Activated CD8-positive, alpha-beta memory T cell treated with anti-CD3 and anti-CD28 coated beads for 4 hours (primary cell): ENCODE data around the gene UNC13C.

Experiments used
- DNase-seq, 2 donors: peaks; one replicate each; pipeline ENCODE4 v3.0.0-alpha.2; 2020; ENCODE audit warnings: low read depth in 2 of 2

Gene UNC13C

GRCh38 chr15:54567408-54568035 lies 589.3 kb downstream of the UNC13C start:
- DNase-seq, result no peak

- no peak for DNase-seq
Measured at GRCh38 chr15:54568381-54568780, 590.1 kb downstream of the UNC13C start.

DNA sequence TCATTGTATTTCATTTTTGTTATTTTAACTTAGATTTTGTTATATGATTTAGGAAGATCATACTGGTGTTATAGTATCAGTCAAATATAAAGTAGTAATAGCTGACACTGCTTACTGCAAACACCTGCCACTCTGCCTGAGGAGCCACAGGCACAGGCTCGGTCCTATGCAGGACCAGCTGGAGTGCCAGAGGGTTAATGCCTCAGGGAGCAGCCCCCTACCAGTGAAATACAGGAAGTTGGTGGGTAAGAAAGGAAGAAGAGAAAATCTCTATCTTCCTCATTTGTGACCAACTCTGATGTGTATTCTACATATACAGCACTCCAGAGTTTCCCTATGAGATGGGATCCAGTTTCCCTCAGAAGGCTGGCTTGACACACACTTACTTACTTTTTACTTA lies 593.3 kb downstream of the UNC13C start:
- no peak for DNase-seq

DNA sequence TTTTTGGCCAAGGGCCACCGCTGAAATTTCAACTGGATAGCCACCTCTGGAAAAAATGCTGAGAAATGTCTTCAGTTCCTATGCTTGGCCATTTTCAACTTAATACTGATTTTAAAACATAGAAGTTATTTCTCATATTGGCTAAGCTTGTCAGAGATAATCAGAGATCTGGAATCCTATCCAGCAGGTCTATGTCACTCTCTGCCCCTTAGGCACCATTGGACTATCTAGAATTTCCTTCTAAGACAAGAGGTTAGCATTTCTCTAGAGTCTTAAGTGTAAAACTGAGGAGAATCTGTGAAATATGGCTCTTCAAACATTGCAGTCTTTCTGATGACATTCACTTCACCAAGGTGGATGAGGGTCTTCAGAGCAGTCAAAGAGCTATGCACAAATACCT lies 597.3 kb downstream of the UNC13C start:
- DNase-seq, result no peak

- DNase-seq, result no peak
Measured at GRCh38 chr15:54576298-54576935, 598.2 kb downstream of the UNC13C start.

- DNase-seq, result no peak
Measured at GRCh38 chr15:54577476-54578250, 599.4 kb downstream of the UNC13C start.

GRCh38 chr15:54579855-54580254 lies 601.6 kb downstream of the UNC13C start:
- no peak for DNase-seq

DNA sequence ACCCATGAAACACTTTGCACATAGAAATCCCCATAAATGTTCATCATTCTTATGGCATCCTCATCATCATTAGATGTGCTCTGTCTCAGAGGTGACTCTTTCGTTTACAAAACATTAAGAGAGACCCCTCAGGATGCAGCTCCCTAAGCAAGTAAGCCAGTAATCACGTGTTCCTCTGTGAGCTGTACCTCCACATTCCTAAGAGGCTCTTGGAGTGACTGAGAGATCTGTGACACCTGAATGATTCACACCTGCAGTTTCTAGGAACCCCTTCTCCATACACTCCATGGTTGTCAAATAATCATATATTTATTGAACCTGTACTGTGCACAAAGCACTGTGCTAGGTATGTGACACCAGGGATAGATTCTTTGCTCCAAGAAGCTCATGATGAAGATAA lies 602.4 kb downstream of the UNC13C start:
- DNase-seq, result no peak

GRCh38 chr15:54582863-54583643 lies 604.8 kb downstream of the UNC13C start:
- DNase-seq, result no peak

- DNase-seq, result no peak
Measured at GRCh38 chr15:54585063-54585462, 606.8 kb downstream of the UNC13C start.

DNA sequence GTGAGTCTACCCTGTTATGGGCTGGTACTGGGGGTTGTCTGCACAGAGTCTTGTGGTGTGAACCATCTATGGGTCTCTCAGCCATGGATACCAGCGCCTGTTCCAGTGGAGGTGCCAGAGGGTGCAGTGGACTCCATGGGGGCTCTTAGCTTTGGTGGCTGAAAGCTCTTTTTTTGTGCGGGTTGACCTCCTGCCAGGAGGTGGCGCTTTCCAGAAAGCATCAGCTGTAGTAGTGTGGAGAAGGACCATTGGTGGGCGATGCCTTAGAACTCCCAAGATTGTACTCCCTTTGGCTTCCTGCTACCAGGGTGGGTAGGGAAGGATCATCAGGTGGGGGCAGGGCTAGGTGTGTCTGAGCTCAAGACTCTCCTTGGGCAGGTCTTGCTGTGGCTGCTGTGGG lies 615.9 kb downstream of the UNC13C start:
- DNase-seq, result no peak

GRCh38 chr15:54599386-54599785 lies 621.1 kb downstream of the UNC13C start:
- DNase-seq, result no peak

GRCh38 chr15:54605043-54605442 lies 626.8 kb downstream of the UNC13C start:
- DNase-seq, result no peak

- DNase-seq, result no peak
Measured at GRCh38 chr15:54605556-54605955, 627.3 kb downstream of the UNC13C start.

GRCh38 chr15:54608876-54609835 lies 630.9 kb downstream of the UNC13C start:
- no peak for DNase-seq

GRCh38 chr15:54618120-54618519 lies 639.9 kb downstream of the UNC13C start:
- no peak for DNase-seq

DNA sequence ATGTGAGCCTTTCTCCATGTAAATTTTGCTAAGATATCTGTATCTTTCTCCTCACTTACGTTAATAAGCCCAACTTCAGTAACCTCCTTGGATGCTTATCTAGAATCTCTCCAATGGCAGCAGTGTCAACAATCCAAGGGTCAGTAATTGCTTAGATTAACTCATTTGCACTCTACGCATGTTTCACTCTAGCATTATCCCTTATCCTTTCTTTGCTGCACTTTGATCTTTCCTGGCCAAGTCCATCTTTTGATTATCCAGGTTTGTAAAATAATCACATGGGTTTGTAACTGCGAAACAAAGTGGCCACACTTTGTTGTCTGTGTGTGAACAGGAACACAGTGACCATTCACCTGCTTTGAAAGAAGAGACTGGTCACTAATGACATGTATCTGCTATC lies 640.9 kb downstream of the UNC13C start:
- no peak for DNase-seq

GRCh38 chr15:54620916-54621315 lies 642.7 kb downstream of the UNC13C start:
- DNase-seq, result no peak

- DNase-seq, result no peak
Measured at GRCh38 chr15:54636147-54636546, 657.9 kb downstream of the UNC13C start.

DNA sequence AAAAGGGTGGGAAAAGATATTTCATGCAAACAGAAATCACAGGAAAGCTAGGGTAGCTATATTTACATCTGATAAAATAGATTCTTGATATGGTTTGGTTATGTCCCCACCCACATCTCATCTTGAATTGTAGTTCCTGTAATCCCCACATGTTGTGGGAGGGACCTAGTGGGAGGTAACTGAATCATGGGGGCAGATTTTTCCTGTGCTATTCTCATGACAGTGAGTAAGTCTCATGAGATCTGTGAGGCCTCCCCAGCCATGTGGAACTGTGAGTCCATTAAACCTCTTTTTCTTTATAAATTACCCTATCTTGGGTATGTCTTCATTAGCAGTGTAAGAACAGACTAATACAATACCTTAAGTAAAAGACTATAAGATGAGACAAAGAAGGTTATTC lies 660.4 kb downstream of the UNC13C start:
- DNase-seq, result no peak

DNA sequence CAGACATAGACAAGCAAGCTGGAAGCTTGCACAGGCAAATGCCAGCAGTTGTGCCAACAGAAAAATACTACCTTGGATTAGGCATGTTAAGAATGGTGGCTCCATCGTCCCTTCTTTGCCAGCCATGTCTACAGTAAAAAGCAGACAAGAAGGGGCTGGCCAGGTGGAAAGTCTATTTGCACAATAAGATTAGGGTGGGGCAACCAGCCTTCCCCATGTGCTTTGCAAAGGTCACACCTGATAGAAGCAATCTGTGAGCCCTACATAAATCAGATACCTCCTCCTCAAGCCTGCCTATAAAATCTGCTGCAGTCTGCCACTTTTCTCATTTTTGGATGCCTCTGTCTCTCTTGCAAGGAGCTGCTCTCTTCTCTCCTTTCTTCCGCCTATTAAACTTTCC lies 662.6 kb downstream of the UNC13C start:
- DNase-seq, result no peak
